IMR-90 (cell line): ENCODE measurements around the gene PCP2. TPM values are rescaled to one million over a fixed set of nuclear protein-coding genes. Genes with fewer than 3 reads are reported as not detected.

ENCODE experiments used
- ATAC-seq: fragments of 200-7000 bp; cut with Tn5 transposase; 2 replicates; pipeline ENCODE4 v1.9.1; 2020; ENCODE audit warnings: low read depth, mild to moderate bottlenecking, moderate library complexity
- BruUV-seq: library from RNA; stranded (reverse); fragments of 400-500 nt; replicated peaks from 2 replicates; lab custom pipeline; 2021; lab: Mats Ljungman, UMichigan
- CTCF ChIA-PET: fragments of 300-600 bp; formaldehyde crosslinking; extraction: SDS; loops from one replicate; lab custom pipeline; 2021; ENCODE audit warnings: antibody characterized with exemption; lab: Yijun Ruan, JAX
- POLR2A ChIA-PET: fragments of 300-600 bp; sonication (Branson Sonifier 250); formaldehyde crosslinking; loops from one replicate; lab custom pipeline; 2022; ENCODE audit warnings: antibody characterized with exemption; ENCODE audit not compliant: unreplicated experiment; lab: Charles Lee
- DNase-seq: peaks from one replicate; pipeline ENCODE4 v3.0.0; 2013
- H2AFZ ChIP-seq: replicated peaks from 2 replicates; pipeline ENCODE3; 2013; ENCODE audit warnings: low read length, mild to moderate bottlenecking; ENCODE audit not compliant: poor library complexity
- H2AK5ac ChIP-seq: 2 replicates; pipeline ENCODE4 v1.6.1; 2013; ENCODE audit warnings: low read depth, low read length, inconsistent platforms
- H2AK9ac ChIP-seq: replicated peaks from 2 replicates; pipeline ENCODE3; 2013; ENCODE audit warnings: mild to moderate bottlenecking, low read depth, low read length, moderate library complexity; ENCODE audit not compliant: poor library complexity
- H2BK120ac ChIP-seq: 2 replicates; pipeline ENCODE4 v1.6.1; 2013; ENCODE audit warnings: low read depth, low read length, inconsistent platforms
- H2BK15ac ChIP-seq: 3 replicates; pipeline ENCODE4 v1.6.1; 2013; ENCODE audit warnings: low read depth, low read length, inconsistent platforms
- H2BK20ac ChIP-seq: 2 replicates; pipeline ENCODE4 v1.6.1; 2013; ENCODE audit warnings: low read depth, mild to moderate bottlenecking, inconsistent platforms, low read length, moderate library complexity
- H2BK5ac ChIP-seq: 2 replicates; pipeline ENCODE4 v1.6.1; 2013; ENCODE audit warnings: mild to moderate bottlenecking, low read depth, low read length, inconsistent platforms; ENCODE audit not compliant: poor library complexity, severe bottlenecking
- H3K14ac ChIP-seq: replicated peaks from 2 replicates; pipeline ENCODE4 v1.6.1; 2013; ENCODE audit warnings: low read depth, low read length, inconsistent platforms
- H3K18ac ChIP-seq: 2 replicates; pipeline ENCODE4 v1.6.1; 2013; ENCODE audit warnings: low read depth, low read length, control low read depth
- H3K23ac ChIP-seq: 2 replicates; pipeline ENCODE4 v1.6.1; 2013; ENCODE audit warnings: low read depth, low read length, inconsistent platforms
- H3K27ac ChIP-seq: 2 replicates; pipeline ENCODE4 v1.5.1; 2013; ENCODE audit warnings: mild to moderate bottlenecking, control low read depth, low read length; ENCODE audit not compliant: insufficient read depth
- H3K27me3 ChIP-seq: 2 replicates; pipeline ENCODE4 v1.6.1; 2013; ENCODE audit warnings: low read length; ENCODE audit not compliant: control insufficient read depth, insufficient read depth
- H3K36me3 ChIP-seq: 2 replicates; pipeline ENCODE4 v1.6.1; 2013; ENCODE audit warnings: low read length, mixed read lengths; ENCODE audit not compliant: control insufficient read depth, insufficient read depth
- H3K4ac ChIP-seq: 2 replicates; pipeline ENCODE4 v1.6.1; 2013; ENCODE audit warnings: low read depth, low read length, inconsistent platforms
- H3K4me1 ChIP-seq: 2 replicates; pipeline ENCODE4 v1.6.1; 2013; ENCODE audit warnings: low read length, mixed read lengths; ENCODE audit not compliant: control insufficient read depth, insufficient read depth
- H3K4me2 ChIP-seq: 2 replicates; pipeline ENCODE4 v1.6.1; 2013; ENCODE audit warnings: low read depth, mild to moderate bottlenecking, control low read depth, low read length, moderate library complexity
- H3K4me3 ChIP-seq: 2 replicates; pipeline ENCODE4 v1.5.1; 2013; ENCODE audit warnings: low read depth, mild to moderate bottlenecking, control low read depth, low read length, moderate library complexity; ENCODE audit not compliant: insufficient read depth
- H3K56ac ChIP-seq: 2 replicates; pipeline ENCODE4 v1.6.1; 2013; ENCODE audit warnings: low read length, inconsistent platforms; ENCODE audit not compliant: insufficient read depth; ENCODE audit errors: extremely low read depth
- H3K79me1 ChIP-seq, 2 experiments: 2 replicates each; pipeline ENCODE4 v1.6.1; 2013; ENCODE audit warnings: low read length in 2 of 2, inconsistent platforms in 1 of 2, low read depth in 1 of 2
- H3K9ac ChIP-seq: 2 replicates; pipeline ENCODE4 v1.6.1; 2013; ENCODE audit warnings: low read depth, low read length, control low read depth
- H3K9me1 ChIP-seq: 2 replicates; pipeline ENCODE4 v1.6.1; 2013; ENCODE audit warnings: low read length, inconsistent platforms; ENCODE audit not compliant: insufficient read depth
- H3K9me3 ChIP-seq: 2 replicates; pipeline ENCODE4 v1.6.1; 2013; ENCODE audit warnings: low read length; ENCODE audit not compliant: control insufficient read depth, insufficient read depth
- H4K20me1 ChIP-seq: 2 replicates; pipeline ENCODE4 v1.6.1; 2013; ENCODE audit warnings: low read length, inconsistent platforms; ENCODE audit not compliant: insufficient read depth
- H4K5ac ChIP-seq: 2 replicates; pipeline ENCODE4 v1.6.1; 2013; ENCODE audit warnings: mild to moderate bottlenecking, low read depth, low read length, control low read depth
- H4K8ac ChIP-seq, 2 experiments: 2 replicates each; pipeline ENCODE4 v1.6.1; 2013; ENCODE audit warnings: low read depth in 2 of 2, low read length in 2 of 2, control low read depth in 1 of 2, inconsistent platforms in 1 of 2
- H4K91ac ChIP-seq: 2 replicates; pipeline ENCODE4 v1.6.1; 2013; ENCODE audit warnings: low read depth, low read length, inconsistent platforms; ENCODE audit not compliant: insufficient read depth
- CEBPB ChIP-seq: IDR thresholded peaks from 2 replicates; pipeline ENCODE4 v1.6.1; 2012; ENCODE audit warnings: low read depth, low read length, improper control_type of control experiment
- CHD1 ChIP-seq: IDR thresholded peaks from 2 replicates; pipeline ENCODE4 v1.6.1; 2012; ENCODE audit warnings: low read depth, low read length, improper control_type of control experiment
- MAFK ChIP-seq: IDR thresholded peaks from 2 replicates; pipeline ENCODE4 v1.6.1; 2012; ENCODE audit warnings: low read depth, low read length, improper control_type of control experiment
- MAZ ChIP-seq: IDR thresholded peaks from 2 replicates; pipeline ENCODE4 v1.6.1; 2012; ENCODE audit warnings: low read depth, mild to moderate bottlenecking, low read length, improper control_type of control experiment, moderate library complexity, borderline replicate concordance
- MXI1 ChIP-seq: IDR thresholded peaks from 2 replicates; pipeline ENCODE4 v1.6.1; 2012; ENCODE audit warnings: low read depth, mild to moderate bottlenecking, low read length, moderate library complexity, borderline replicate concordance
- NFE2L2 ChIP-seq: fragments of 150-350 bp; IDR thresholded peaks from 2 replicates; pipeline ENCODE4 v1.6.1; 2016; ENCODE audit warnings: low read depth, mild to moderate bottlenecking, low read length
- POLR2A ChIP-seq: IDR thresholded peaks from 2 replicates; pipeline ENCODE4 v1.6.1; 2012; ENCODE audit warnings: mild to moderate bottlenecking, low read depth, low read length
- RAD21 ChIP-seq: IDR thresholded peaks from 2 replicates; pipeline ENCODE4 v1.6.1; 2012; ENCODE audit warnings: low read length, improper control_type of control experiment
- RCOR1 ChIP-seq: IDR thresholded peaks from 2 replicates; pipeline ENCODE4 v1.6.1; 2012; ENCODE audit warnings: mild to moderate bottlenecking, low read length, improper control_type of control experiment; ENCODE audit not compliant: insufficient replicate concordance
- RFX5 ChIP-seq: IDR thresholded peaks from 2 replicates; pipeline ENCODE4 v1.8.0; 2012; ENCODE audit warnings: low read depth, mild to moderate bottlenecking, low read length, moderate library complexity
- SMC3 ChIP-seq: fragments of 150-350 bp; IDR thresholded peaks from 2 replicates; pipeline ENCODE4 v1.6.1; 2016; ENCODE audit warnings: low read depth, mild to moderate bottlenecking, antibody characterized with exemption, low read length, moderate library complexity
- WGBS, 2 experiments: methylation state at CpG; one replicate each; pipeline versions ENCODE4 v1.1.5 to v1.1.7; 2013; ENCODE audit warnings: missing lambda C conversion rate in 2 of 2; ENCODE audit not compliant: insufficient read length in 1 of 2; ENCODE audit errors: extremely low coverage in 2 of 2; 5-methylcytosine and 5-hydroxymethylcytosine counted together
- dilution Hi-C: fragments of 300-500 bp; cut with HindIII; formaldehyde crosslinking; loops from one replicate; pipeline ENCODE4 v1.14.3; 2018; ENCODE audit warnings: low sequenced_read_pairs; ENCODE audit not compliant: unreplicated experiment
- in situ Hi-C: fragments of 300-500 bp; cut with MboI; formaldehyde crosslinking; loops from 3 replicates; pipeline ENCODE4 v1.14.3; 2019; ENCODE audit warnings: low sequenced_read_pairs, inconsistent platforms, mixed read lengths
- intact Hi-C: fragments of 100-400 bp; cut with micrococcal nuclease; formaldehyde crosslinking; loops from 2 replicates; pipeline ENCODE4 v1.10.0; 2022
- polyA plus RNA-seq, 3 experiments: library from polyadenylated mRNA; depleted of rRNA; stranded (reverse); fragments of >200 nt; gene quantifications; 2 replicates each; pipeline ENCODE4 v1.2.3, GENCODE V29; 2012; ENCODE audit warnings: low replicate concordance in 1 of 3
- total RNA-seq: library from RNA; depleted of rRNA; stranded (reverse); fragments of >200 nt; gene quantifications from 2 replicates; pipeline ENCODE4 v1.2.3, GENCODE V29; 2012
- TF ChIP-seq, protein P1 (sequence below): fragments of 150-350 bp; IDR thresholded peaks from 2 replicates; pipeline ENCODE4 v1.6.1; 2017; ENCODE audit warnings: mild to moderate bottlenecking, antibody characterized with exemption, low read length, low read depth
- TF ChIP-seq, protein P2 (sequence below): conservative IDR thresholded peaks from 2 replicates; pipeline ENCODE4 v1.5.1; 2012; ENCODE audit warnings: mild to moderate bottlenecking, low read depth, low read length, improper control_type of control experiment
- TF ChIP-seq, protein P3 (sequence below): fragments of 150-350 bp; IDR thresholded peaks from 2 replicates; pipeline ENCODE4 v1.6.1; 2016; ENCODE audit warnings: low read depth, mild to moderate bottlenecking, low read length, moderate library complexity, borderline replicate concordance

The PCP2 gene
- total and polyA plus RNA-seq, 2 of the 4 experiments (the other 2 are of a cell fraction): not detected

DNA sequence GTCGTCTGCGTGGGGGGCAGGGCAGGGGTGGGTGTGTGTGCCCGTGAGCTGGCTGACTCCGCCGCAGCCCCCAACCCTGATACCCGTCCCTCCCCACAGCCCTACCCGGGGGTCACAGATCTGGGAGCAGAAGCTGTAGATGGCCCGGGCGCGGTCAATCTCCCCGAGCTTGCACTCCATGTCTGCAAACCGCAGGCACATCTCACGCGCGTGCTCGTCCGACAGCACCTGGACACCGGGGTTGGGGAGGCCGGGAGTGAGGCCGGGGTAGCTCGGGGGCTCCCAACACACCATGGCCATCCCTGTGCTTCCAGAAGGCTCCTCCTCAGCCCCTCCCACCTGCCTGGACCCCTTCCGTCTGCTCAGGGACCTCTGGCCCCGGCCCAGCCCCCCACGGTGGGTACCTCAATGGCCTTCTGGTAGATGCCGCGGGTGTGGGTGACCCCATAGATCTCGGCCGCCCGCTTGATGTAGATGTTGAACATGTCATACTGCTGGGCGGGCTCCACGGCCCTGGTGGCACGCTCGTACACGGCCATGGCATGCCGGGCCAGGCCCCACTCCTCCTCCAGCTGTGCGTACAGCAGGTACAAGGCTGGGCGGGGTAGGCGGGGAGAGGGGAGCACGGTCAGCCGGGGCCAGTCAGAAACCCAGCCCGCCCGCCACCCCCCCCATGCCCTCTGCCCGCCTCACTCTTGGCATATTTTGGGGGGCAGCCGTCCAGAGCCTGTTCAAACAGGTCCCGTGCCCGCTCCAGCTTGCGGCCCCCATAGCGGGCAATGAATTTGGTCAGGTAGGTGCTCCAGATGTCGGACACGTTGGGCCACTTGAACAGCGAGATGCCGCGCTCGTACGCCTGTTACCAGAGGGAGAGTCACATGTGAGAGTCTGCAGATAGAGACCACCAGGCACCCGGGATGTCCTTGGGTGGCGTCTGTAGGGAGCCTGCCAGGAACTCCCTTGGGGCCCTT is 12.8 kb downstream of the PCP2 start:
- H4K91ac ChIP-seq: no peak overlapping the region
- POLR2A ChIA-PET: no interaction called here
- no peak overlapping the region for H3K4me3 ChIP-seq
- no peak overlapping the region for H2BK5ac ChIP-seq
- H3K4me1 ChIP-seq: no peaks in the 10 kb centered on the region
- no peak overlapping the region for H2BK120ac ChIP-seq
- H3K18ac ChIP-seq: no peak overlapping the region
- in situ Hi-C loops (no loop called here), intact Hi-C loops (no loop called here), dilution Hi-C loops (no loop called here)
- H3K4me2 ChIP-seq: no peak overlapping the region
- no peak overlapping the region for H3K9ac ChIP-seq
- H3K14ac ChIP-seq: no peak overlapping the region
- no peaks in the 10 kb centered on the region for H3K27me3 ChIP-seq
- no peak overlapping the region for H3K27ac ChIP-seq
- 99% methylated on average over 17 of the region's 57 CpGs; no CpG with 5 or more reads in 1 of the 2 experiments for WGBS, 2 experiments
- peaks cover 0 to 6% of the 10 kb centered on the region in 2 experiments; a peak in 2 of 4 replicates for H3K79me1 ChIP-seq
- H4K20me1 ChIP-seq: no peaks in the 10 kb centered on the region
- H2AK9ac ChIP-seq: no peak overlapping the region
- no peaks in the 10 kb centered on the region for H3K9me3 ChIP-seq
- H3K56ac ChIP-seq: no peak overlapping the region
- no peak for TF ChIP-seq RAD21
- TF ChIP-seq, protein P1, sequence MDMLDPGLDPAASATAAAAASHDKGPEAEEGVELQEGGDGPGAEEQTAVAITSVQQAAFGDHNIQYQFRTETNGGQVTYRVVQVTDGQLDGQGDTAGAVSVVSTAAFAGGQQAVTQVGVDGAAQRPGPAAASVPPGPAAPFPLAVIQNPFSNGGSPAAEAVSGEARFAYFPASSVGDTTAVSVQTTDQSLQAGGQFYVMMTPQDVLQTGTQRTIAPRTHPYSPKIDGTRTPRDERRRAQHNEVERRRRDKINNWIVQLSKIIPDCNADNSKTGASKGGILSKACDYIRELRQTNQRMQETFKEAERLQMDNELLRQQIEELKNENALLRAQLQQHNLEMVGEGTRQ: no peak
- TF ChIP-seq, protein P2, sequence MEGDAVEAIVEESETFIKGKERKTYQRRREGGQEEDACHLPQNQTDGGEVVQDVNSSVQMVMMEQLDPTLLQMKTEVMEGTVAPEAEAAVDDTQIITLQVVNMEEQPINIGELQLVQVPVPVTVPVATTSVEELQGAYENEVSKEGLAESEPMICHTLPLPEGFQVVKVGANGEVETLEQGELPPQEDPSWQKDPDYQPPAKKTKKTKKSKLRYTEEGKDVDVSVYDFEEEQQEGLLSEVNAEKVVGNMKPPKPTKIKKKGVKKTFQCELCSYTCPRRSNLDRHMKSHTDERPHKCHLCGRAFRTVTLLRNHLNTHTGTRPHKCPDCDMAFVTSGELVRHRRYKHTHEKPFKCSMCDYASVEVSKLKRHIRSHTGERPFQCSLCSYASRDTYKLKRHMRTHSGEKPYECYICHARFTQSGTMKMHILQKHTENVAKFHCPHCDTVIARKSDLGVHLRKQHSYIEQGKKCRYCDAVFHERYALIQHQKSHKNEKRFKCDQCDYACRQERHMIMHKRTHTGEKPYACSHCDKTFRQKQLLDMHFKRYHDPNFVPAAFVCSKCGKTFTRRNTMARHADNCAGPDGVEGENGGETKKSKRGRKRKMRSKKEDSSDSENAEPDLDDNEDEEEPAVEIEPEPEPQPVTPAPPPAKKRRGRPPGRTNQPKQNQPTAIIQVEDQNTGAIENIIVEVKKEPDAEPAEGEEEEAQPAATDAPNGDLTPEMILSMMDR: no peak
- TF ChIP-seq MXI1: no peak
- TF ChIP-seq, protein P3, sequence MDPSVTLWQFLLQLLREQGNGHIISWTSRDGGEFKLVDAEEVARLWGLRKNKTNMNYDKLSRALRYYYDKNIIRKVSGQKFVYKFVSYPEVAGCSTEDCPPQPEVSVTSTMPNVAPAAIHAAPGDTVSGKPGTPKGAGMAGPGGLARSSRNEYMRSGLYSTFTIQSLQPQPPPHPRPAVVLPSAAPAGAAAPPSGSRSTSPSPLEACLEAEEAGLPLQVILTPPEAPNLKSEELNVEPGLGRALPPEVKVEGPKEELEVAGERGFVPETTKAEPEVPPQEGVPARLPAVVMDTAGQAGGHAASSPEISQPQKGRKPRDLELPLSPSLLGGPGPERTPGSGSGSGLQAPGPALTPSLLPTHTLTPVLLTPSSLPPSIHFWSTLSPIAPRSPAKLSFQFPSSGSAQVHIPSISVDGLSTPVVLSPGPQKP: no peak
- no peak for TF ChIP-seq SMC3
- no peak for TF ChIP-seq RCOR1
- no peak for TF ChIP-seq MAZ
- TF ChIP-seq NFE2L2: no peak
- TF ChIP-seq CEBPB: no peak
- no peak for TF ChIP-seq POLR2A
- no peak for TF ChIP-seq RFX5
- no peak for TF ChIP-seq MAFK
- no peak for TF ChIP-seq CHD1
- no peak overlapping the region for H3K4ac ChIP-seq
- no peak overlapping the region for H2AFZ ChIP-seq
- CTCF ChIA-PET: no interaction called here
- H4K5ac ChIP-seq: no peak overlapping the region
- DNase-seq: no peak
- H3K9me1 ChIP-seq: no peaks in the 10 kb centered on the region
- no peak for ATAC-seq
- H2BK15ac ChIP-seq: no peak overlapping the region
- H3K36me3 ChIP-seq: peaks cover 56% of the 10 kb centered on the region
- no peak overlapping the region for H3K23ac ChIP-seq
- H2AK5ac ChIP-seq: no peak overlapping the region
- no peak overlapping the region for H2BK20ac ChIP-seq
- H4K8ac ChIP-seq: no peak overlapping the region
- no TSS peak for BruUV-seq
